Cerebellar cortex (tissue), 1 donor: ENCODE measurements around the gene CDKN1C.

Source experiments
- DNase-seq: peaks from one replicate; pipeline ENCODE4 v3.0.0-alpha.2; 2015; ENCODE audit warnings: low spot score

CDKN1C gene

DNA sequence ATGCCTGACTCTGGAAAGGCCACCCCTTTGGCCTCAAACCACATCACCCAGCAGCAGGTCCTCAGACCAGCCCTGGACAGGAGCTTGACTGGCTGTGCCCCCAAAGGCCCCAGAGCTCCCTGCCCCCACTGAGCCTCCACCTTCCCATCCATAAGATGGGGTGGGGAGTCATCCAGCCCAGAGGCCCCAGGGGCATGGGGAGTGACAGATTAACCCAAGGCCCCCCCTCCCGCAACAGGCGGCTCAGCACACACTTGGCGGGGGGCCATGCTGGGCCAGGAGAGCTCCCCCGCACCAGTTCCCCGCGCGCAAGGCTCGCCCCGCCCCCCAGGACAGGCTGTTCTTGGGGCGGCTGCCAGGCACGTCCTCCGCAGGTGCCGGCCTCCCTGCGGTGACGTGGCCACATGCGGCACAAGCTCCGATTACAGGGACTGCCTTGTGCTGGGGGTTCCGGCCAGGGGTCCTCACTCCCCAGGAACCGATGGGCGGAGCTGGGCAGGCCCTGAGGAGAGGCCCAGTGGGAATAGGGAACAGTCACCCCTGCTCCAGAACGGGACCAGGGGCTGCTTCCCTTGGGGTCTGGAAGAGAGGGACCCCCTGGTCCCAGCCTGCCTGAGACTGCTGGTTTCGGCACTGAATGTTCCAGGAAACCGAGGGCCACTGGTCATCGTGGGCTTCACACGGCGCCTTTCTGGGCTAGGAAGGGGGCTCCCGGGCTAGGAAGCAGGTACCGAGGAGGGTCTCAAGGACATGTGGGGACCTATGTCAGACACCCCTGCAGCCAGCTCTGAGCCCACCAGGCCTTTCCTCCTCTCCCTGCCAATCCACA, 5.1 kb upstream of the CDKN1C start:
- DNase-seq, result no peak

- no peak for DNase-seq
Measured at GRCh38 chr11:2889362-2890273, 4.0 kb upstream of the CDKN1C start.

DNA sequence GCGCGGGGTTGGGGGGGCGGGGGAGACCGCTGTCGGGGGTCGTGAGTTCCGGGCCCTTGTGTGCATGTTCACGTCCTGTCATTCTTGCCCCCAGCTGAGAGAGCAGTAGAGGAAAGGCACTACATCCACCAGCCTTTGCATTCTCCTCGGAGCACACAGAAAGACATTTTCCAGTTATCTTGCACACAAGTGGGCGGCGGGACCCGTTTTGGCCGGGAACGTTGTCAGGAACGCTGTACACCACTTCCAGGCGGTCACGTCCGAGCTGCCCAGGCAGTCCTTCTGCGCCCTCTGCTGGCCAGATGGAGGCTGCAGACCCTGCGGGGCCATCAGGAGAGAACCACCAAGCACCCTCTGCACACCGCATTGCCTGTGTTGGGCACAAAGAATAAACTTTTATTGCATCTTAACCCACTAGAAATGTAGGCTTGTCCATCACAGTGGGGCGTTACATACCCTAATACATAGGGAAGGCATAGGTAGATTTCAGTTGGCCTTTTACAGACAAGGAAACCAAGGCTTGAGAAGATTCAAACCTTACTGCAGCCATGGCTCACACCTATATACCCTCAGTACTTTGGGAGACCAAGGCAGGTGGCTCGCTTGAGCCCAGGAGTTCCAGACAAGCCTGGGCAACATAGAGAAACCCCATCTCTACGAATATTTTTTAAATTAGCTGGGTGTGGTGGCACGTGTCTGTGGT, 2.8 kb upstream of the CDKN1C start:
- DNase-seq, result peak; percentile 84

DNA sequence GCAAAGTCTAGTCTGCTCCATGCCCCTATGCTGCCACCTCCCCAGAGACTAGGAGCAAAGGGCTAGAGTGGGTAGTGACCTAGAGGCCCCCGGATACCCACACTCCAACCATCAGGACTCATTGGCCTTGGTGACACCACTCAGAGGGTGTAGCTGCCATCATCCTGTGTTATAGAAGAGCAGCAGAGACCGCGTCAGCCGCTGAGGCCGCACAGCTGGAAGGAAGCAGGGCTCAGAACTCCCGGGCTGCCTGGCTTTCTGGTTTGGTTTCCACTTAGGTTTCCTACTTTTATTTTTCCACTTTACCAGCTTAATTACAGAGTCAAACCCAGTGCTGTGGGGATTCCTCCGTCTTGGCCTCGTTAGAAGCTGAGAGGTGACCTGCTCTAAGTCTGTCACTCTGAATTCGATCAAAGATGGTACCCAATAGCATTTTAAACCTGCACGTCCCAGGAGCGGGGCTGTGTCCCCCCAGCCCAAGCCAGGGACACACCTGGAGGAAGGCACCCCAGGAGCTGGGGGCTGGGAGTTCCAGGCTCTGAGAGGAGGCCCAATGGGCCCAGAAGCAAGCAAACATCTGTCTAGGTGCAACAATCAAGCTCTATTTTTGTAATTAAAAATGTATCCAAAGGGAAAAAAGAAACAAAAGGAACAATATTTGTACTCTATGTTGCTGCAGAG, 2.1 kb upstream of the CDKN1C start:
- no peak for DNase-seq

DNA sequence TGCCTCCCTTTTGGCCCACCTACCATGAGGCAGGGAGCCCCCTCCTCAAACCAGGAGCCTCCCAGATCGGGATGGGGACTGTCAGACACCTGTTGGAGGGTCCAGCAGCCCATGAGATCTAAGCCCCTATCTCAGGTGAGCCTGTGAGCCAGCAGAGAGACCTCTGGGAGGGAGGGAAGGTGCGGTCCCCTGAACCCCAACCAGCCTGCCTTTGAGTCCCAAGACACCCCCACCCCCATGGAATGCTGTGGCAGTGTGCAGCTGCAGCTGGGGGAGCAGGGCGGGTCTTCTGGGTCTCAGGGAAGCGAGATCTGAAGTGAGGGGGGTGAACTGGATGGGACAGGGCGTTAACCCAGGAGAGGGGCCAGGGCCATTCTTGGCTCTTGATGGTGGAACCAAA, 1.4 kb upstream of the CDKN1C start:
- DNase-seq, result no peak

DNA sequence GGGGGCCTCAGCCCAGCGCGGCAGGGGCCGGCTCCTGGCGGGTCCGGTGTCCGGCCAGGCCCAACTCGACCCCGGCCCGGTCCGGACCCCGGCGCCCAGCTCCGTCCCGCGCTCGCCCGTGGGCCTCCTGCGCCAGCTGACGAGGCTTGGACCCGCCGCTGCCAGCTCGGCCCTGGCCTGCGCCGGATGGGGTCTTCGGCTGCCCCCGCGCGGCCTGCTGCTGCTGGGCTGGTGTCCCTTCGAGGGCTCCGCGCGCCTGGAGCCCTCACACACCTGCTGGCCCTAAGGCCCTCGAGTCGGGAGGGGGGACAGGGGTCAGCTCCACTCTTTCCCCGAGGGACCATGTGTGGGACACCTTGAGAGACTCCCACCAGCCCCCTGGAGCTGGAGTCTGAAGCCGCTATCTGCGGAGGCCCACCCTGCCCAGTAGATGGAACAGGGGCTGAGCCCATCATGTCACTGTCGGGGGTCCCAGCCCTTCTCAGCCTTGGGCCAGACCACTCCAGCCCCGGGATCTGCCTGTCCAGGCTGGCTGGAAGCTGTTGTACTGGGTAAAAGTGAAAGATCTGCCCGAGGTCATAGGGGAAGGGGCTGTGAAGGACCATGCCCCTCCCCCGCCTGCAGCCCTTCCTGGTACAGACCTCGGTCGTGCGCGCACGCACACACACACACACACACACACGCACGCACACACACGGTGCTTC, 768 bp upstream of the CDKN1C start:
- DNase-seq, result no peak

GRCh38 chr11:2885017-2885677, 428 bp downstream of the CDKN1C start:
- DNase-seq, result no peak

- no peak for DNase-seq
Measured at GRCh38 chr11:2883979-2884815, 1.4 kb downstream of the CDKN1C start.

DNA sequence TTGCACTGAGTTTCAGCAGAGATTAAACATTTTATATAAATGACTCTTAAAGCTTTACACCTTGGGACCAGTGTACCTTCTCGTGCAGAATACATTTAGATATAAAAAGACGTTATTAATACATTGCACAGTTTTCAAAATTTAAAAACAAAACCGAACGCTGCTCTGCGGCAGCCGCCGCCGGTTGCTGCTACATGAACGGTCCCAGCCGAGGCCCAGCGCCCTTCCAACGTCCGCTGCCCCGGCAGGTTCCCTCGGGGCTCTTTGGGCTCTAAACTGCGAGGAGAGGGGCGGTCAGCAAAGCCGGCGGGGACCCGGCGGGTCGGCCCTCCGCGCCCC, 2.0 kb downstream of the CDKN1C start:
- DNase-seq, result no peak

DNA sequence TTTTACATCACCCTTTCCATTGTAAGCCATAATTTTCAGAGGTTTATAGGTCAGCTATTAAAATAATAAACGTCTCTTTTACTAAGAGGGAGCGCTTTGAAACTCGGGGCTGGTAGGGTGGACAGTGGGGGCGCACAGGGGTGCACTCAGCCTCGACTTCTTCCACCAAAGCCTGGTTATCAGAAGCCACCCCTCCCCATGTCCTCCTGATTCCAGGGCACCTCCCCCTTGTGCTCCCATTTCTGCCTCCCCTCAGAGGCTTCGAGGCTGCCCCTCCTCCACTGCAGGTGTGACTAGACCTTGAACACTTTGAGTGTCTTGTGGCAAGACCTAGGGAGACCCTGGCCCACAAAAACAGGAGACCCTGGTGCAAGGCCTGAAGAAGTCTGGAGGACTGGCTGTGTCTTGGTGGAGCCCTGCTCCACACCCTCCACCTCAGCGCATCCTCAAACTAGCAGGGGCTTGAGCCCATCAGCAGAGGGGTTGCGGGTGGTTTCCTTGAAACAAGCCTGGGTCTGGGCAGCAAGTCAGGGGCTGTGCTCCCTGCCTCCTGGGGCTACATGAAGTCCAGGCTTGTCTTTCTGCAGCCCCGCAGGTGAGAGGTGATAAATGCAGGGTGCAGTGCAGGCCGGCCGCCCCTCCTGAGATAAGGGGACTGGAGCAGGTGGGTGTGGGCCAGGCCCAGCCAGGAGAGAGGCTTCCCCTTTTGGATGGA, 3.0 kb downstream of the CDKN1C start:
- DNase-seq, result no peak

DNA sequence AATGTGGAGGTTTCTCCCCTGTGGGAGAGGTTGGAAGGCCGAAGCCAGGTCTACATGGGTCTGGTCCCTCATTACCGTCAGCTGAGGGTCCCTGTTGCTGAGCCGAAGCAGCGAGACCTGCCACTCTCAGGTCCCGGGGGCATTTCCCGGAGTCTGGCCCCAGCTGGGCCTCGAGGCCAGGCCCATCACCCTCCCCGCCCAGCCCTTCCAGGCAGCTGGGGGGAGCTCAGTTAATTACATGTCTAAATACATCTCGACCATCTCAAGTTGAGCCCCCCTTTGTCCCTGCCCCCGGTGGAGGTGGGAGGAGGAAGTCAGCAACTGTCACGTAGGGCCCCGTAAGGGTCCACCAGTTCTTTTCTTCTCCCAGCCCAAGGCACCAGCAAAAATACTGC, 3.6 kb downstream of the CDKN1C start:
- DNase-seq, result no peak

DNA sequence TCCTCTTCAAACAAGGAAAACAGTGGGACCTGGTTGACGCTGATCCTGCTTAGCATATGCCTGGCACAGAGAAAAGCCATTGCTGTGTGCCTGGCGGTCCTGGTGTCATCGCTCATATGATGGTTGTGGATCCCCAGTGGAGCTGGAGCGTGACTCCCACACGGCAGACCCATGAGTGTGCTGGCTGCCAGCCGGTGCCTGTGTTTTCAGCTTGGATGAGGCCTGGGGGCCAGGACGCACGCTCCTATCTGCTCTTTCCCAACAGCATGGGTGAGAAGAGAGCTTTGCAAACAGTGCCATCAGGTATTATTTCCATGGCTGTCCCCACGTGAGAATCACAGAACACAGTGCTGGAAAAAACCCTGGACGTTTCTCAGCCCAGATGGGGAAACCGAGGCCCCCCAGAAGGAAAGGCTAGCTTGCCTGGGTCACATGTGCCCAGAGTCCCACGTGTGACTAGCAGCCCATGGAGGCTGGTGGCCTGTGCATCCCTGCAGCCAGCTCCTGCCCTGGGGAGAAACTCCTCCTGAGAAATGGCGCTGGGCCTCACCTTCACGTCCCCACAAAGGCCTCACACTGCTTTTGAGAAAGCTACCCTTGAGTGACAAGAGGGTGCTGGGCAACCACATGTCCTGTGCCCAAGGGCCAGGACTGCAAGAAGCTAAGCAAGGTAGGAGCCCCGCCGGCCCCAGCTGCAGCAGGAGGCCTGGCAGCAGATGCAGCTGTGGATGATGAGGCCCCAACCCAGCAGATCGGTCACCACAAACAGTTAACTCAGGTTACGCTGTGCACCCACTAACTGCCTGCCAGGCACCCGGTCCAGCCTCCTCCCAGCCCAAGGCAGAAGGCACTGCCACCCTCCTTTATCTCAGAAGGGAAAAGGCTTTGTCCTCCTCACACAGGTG, 4.2 kb downstream of the CDKN1C start:
- DNase-seq, result no peak

DNA sequence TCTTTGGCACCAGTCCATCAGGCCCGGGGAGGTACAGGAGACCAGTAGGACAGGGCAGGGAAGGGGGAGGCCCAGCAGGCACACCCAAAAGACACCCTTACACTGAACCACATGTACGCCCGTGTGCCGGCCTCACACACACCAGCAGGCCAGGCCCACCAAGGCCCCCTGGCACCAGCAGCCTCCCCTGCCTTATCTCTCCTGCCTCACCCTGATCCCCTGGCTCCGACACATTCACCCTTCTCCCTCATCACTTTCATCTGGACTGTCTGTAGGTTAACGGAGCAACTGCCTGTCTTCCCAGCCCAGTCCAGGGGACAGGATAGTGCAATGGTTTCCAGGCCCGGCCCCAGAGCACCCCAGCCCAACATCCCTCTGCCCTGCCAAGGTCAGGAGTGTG, 4.9 kb downstream of the CDKN1C start:
- DNase-seq, result no peak

DNA sequence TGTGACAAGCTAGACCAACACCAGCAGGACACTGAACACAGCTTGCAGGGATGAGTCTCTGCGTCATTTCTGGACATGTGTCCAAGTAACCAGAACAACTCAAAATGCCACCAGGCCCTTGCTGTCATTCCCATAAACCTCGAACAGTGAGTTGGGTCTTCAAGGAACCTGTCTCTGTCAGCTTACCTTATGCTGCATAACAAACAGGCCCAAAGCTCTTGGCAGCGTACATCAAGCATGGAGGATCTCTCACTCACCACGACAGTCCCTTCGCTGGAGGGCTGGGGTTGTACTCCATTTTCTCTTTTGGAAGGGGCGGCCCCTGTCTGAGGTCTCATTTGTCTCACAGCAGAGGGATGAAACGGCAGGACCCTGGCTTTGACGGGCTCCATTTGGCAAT, 6.8 kb downstream of the CDKN1C start:
- DNase-seq, result no peak

DNA sequence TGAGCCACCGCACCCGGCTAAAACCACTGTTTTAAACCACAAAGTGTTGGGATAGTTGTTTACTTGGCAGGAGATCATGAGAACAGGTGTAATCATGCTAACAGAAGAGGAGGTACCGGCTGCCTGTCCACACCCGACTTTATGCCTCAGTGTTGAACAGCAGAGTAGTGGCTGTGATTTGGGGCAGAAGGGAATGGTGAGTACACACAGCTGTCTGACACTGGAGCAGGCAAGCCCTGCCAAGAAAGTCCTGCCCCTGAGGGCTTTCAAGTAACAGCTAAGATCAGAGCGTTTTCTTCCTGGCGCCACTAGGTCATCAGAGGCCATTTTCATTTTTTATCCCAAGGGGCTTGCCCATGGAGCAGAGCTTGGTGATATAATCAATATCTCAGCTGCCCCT, 8.1 kb downstream of the CDKN1C start:
- no peak for DNase-seq

GRCh38 chr11:2874963-2875362, 10.6 kb downstream of the CDKN1C start:
- DNase-seq, result no peak

DNA sequence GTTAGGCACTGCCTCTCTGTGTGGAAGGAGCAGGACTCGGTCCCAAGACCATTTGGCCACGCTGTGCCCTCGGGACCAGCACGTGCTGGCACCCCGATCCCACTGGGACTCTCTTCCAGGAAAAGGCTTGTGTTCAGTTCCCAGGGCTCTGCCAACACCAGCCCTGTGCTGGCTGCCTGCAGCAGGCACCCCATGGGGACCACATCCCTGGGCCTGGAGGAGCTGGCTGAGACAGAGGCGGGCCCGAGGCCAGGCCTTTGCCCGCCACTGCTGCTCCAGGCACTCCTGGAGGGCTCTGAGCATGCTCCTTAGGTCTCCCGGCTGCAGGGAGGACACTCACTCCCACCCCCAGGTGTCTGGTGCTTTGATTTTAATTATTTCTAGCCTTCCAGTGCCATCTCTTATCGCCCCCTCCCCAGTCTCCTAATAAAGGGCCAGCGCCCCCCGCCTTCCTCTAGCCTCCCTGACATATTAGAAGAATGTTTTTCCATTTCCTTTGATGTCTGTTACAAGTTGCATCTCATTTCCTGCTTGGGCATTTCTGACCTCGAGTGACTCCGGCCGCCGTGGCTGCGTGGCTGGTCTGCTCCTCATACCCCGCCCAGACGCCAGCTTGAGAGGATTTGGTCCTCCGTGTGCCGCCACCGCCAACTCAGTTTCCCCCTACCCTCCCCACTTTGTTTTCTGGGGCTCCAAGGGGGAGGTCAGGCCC, 14.4 kb downstream of the CDKN1C start:
- no peak for DNase-seq

GRCh38 chr11:2870460-2870859, 15.1 kb downstream of the CDKN1C start:
- no peak for DNase-seq
